Measurements from ENCODE around the gene RAPGEF3.

DNA sequence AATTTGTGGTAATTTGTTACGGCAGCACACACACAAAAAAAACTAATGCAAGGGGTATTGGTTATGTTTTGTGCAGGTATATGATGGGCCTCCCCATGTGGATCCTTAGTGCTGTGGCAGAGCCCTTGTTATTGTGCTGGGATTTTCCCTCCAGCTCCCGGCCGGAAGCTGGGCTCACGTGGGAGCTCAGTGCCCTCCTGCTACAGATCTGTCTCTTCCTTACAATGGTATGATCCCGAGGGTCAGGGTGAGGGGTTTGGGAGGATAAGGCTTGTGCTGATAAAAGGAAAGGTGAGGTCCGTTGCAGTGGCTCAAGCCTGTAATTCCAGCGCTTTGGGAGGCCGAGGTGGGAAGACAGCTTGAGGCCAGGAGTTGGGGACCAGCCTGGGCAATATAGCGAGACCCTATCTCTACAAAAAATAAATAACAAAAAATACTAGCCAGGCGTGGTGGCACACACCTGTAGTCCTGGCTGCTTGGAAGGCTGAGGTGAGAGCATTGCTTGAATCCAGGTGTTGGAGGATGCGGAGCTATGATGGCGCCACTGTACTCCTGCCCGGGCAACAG lies 13.5 kb upstream of the RAPGEF3 start:
- TF ChIP-seq, protein P1, sequence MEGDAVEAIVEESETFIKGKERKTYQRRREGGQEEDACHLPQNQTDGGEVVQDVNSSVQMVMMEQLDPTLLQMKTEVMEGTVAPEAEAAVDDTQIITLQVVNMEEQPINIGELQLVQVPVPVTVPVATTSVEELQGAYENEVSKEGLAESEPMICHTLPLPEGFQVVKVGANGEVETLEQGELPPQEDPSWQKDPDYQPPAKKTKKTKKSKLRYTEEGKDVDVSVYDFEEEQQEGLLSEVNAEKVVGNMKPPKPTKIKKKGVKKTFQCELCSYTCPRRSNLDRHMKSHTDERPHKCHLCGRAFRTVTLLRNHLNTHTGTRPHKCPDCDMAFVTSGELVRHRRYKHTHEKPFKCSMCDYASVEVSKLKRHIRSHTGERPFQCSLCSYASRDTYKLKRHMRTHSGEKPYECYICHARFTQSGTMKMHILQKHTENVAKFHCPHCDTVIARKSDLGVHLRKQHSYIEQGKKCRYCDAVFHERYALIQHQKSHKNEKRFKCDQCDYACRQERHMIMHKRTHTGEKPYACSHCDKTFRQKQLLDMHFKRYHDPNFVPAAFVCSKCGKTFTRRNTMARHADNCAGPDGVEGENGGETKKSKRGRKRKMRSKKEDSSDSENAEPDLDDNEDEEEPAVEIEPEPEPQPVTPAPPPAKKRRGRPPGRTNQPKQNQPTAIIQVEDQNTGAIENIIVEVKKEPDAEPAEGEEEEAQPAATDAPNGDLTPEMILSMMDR (IDR thresholded peaks at IDR 0.05; ENCODE audit: low read depth, low read length), result no peak
- no peak for TF ChIP-seq MYC (IDR thresholded peaks at IDR 0.05; ENCODE audit: low read depth, low read length)
- TF ChIP-seq, protein P2, sequence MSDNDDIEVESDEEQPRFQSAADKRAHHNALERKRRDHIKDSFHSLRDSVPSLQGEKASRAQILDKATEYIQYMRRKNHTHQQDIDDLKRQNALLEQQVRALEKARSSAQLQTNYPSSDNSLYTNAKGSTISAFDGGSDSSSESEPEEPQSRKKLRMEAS (IDR thresholded peaks at IDR 0.05; ENCODE audit: low read depth, low read length), result no peak
